Activated gamma-delta T cell (primary cell): Measurements from ENCODE around the gene RIPOR2.
"Not testable (repeated sequence)": the region's sequence is repeated elsewhere in the genome, so short reads cannot be mapped to it uniquely, and the experiment has no call there.

Experiments used
- DNase-seq: peaks from one replicate; lab custom pipeline; 2025; lab: John Stamatoyannopoulos, UW

RIPOR2 gene

GRCh38 chr6:24764833-24765828 lies 170.6 kb downstream of the RIPOR2 start:
- DNase-seq, result not testable (repeated sequence)

- no peak for DNase-seq
These were observed 172.2 kb downstream of the RIPOR2 start for GRCh38 chr6:24763578-24763977.

DNA sequence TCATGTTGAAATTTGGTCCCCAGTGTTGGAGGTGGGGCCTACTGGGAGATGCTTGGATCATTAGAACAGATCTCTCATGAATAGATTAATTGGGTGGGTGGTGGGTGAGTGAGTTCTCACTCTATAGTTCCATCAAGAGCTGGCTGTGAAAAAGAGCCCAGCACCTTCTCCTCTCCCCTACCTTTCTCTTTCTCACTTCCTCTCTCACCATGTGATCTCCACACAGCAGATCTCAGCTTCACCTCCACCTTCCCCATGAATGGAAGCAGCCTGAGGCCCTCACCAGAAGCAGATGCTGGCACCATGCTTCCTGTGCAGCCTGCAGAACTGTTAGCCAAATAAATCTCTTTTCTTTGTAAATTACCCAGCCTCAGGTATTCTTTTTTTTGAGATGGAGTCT lies 173.9 kb downstream of the RIPOR2 start:
- DNase-seq, result no peak

DNA sequence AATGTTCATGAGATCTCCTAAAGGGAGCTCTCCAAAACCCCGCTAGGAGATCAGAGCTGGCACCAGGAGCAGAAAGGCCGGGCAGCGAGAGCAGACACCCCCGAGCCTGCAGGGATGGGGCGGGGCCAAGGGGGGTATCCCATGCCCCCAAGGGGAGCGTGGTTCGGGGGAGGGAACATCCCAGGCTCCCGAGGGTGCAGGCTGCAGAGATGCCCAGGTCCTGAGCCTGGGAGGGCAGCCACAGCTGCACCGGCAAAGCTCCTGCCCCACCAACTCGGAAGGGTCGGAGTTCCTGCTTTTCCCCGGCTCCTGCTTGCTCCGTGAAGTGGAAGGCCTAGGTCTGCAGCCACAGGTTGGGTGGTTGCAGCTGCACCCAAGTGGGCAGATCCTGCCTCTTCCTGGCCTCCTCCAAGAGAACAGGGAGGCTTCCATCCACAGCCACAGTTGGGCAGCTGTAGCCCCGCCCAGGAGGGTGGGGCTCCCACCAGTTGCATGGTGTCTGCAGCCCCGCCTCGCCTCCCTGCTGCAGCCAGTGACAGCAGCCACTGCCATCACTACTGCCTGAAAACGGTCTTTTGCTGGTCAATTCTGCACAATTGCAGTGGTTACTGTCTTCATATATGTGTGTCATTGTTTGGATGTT lies 174.4 kb downstream of the RIPOR2 start:
- no peak for DNase-seq

DNA sequence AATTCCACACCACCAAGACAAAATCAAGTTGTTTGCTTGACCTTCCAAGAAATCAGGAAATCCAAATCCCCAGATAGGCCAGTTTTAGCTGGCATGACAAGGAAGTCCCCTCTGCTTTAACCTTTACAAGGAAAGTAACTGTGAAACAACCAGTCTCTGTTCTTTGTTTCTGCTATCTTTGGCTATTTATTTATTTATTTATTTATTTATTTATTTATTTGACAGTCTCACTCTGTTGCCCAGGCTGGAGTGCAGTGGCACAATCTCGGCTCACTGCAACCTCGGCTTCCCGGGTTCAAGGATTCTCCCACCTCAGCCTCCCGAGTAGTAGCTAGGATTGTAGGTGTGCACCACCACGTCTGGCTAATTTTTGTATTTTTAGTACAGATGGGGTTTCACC lies 175.6 kb downstream of the RIPOR2 start:
- DNase-seq, result no peak

DNA sequence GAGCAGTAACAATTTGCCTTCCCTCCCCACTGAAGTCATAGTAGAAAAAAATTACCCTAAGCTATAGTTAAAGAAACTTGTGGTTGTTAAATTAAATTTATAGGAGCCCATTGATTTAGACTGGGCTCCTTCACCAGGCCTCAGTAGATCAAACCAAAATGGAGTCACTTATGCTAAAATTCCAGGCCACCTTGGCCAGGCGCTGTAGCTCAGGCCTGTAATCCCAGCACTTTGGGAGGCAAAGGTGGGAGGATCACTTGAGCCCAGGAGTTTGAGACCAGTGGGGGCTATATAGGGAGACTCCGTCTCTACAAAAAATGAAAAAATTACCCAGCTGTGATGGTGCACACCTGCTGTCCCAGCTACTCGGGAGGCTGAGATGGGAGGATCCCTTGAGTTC lies 176.0 kb downstream of the RIPOR2 start:
- no peak for DNase-seq

GRCh38 chr6:24757611-24758010 lies 178.1 kb downstream of the RIPOR2 start:
- DNase-seq, result no peak

GRCh38 chr6:24755279-24755678 lies 180.5 kb downstream of the RIPOR2 start:
- DNase-seq, result no peak

DNA sequence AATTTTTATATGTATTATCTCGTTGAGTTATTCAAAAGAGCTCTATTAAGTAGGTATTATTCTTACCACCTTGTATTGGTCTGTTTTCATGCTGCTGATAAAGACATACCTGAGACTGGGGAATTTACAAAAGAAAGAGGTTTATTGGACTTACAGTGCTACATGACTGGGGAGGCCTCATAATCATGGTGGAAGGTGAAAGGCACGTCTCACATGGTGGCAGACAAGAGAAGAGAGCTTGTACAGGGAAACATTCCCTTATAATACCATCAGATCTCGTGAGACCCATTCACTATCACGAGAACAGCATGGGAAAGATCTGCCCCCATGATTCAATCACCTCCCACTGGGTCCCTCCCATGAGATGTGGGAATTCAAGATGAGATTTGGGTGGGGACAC lies 181.4 kb downstream of the RIPOR2 start:
- DNase-seq, result not testable (repeated sequence)
